ENCODE measurements around the gene SLC8B1.

SLC8B1 gene

DNA sequence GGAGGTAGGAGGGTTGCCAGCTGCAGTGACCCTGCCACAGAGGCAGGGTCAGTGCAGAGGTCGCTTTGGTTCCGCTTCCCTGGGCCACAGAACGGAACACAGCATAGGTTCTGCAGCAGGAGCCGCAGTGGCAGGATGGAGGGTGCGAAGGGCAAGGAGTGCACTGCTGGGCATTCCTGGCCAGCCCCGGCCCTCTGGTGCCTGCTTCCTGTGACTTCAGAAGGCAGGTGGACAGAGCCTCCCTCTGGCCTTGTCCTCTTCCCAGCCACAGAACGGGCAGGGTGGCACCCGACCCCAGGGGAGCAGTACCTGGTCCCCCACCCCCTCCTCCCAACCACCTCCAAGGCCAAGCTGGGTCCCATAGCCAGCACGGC is 37.7 kb downstream of the SLC8B1 start:
- no peaks in the 10 kb centered on the region for H3K9me3 ChIP-seq (ENCODE audit: control extremely low read depth in 1 of 5, control insufficient read depth in 4 of 5, insufficient read depth in 2 of 5, low read depth in 1 of 5, low read length in 4 of 5)
- ChIA-PET CTCF (interaction anchor here (1.0 to 1.3 kb wide), 2 partner anchors 10 to 72 kb away, joined by 3 read pairs; no protein-coding TSS in a partner anchor), POLR2A (no interaction called here)
- WGBS (ENCODE audit: insufficient coverage) = 95% methylated on average over 9 of the region's 9 CpGs
- H3K4me3 ChIP-seq (ENCODE audit: control insufficient read depth in 1 of 7, extremely low read depth in 1 of 7, insufficient read depth in 4 of 7, low read depth in 2 of 7, low read length in 6 of 7) = no peak overlapping the region
- DNase-seq = no peak
- H3K27ac ChIP-seq (ENCODE audit: insufficient read depth in 1 of 2, low read depth in 1 of 2, low read length in 2 of 2, poor library complexity in 1 of 2, severe bottlenecking in 2 of 2) = no peak overlapping the region
- H3K4me1 ChIP-seq (ENCODE audit: control extremely low read depth in 1 of 4, control insufficient read depth in 4 of 4, insufficient read depth in 4 of 4, low read length in 3 of 4) = peaks cover 0 to 2% (median under 1%) of the 10 kb centered on the region in 4 experiments
- peaks cover 0 to 66% (median 36%) of the 10 kb centered on the region in 4 experiments for H3K36me3 ChIP-seq (ENCODE audit: control insufficient read depth in 4 of 4, insufficient read depth in 4 of 4, low read length in 3 of 4)
- no peaks in the 10 kb centered on the region for H3K27me3 ChIP-seq (replicated peaks in 2 of 5; ENCODE audit: control insufficient read depth in 4 of 5, insufficient read depth in 5 of 5, low read length in 4 of 5)

- H3K4me1 ChIP-seq (ENCODE audit: control extremely low read depth in 1 of 4, control insufficient read depth in 4 of 4, insufficient read depth in 4 of 4, low read length in 3 of 4) = no peaks in the 10 kb centered on the region
- CTCF ChIA-PET = interaction anchor here (1.3 kb wide), 1 partner anchor 71 kb away, joined by 3 read pairs; no protein-coding TSS in a partner anchor
- POLR2A ChIA-PET = no interaction called here
- no peak for DNase-seq
- H3K27me3 ChIP-seq (replicated peaks in 2 of 5; ENCODE audit: control insufficient read depth in 4 of 5, insufficient read depth in 5 of 5, low read length in 4 of 5) = no peaks in the 10 kb centered on the region
- WGBS (ENCODE audit: insufficient coverage) = 96% methylated on average over 17 of the region's 23 CpGs
- no peak overlapping the region for H3K27ac ChIP-seq (ENCODE audit: insufficient read depth in 1 of 2, low read depth in 1 of 2, low read length in 2 of 2, poor library complexity in 1 of 2, severe bottlenecking in 2 of 2)
- no peaks in the 10 kb centered on the region for H3K9me3 ChIP-seq (ENCODE audit: control extremely low read depth in 1 of 5, control insufficient read depth in 4 of 5, insufficient read depth in 2 of 5, low read depth in 1 of 5, low read length in 4 of 5)
- peaks cover 0 to 66% (median 33%) of the 10 kb centered on the region in 4 experiments for H3K36me3 ChIP-seq (ENCODE audit: control insufficient read depth in 4 of 4, insufficient read depth in 4 of 4, low read length in 3 of 4)
- H3K4me3 ChIP-seq (ENCODE audit: control insufficient read depth in 1 of 7, extremely low read depth in 1 of 7, insufficient read depth in 4 of 7, low read depth in 2 of 7, low read length in 6 of 7) = no peak overlapping the region
These were observed 38.2 kb downstream of the SLC8B1 start for GRCh38 chr12:113296557-113297213.

GRCh38 chr12:113295886-113296556 is 38.9 kb downstream of the SLC8B1 start:
- no peak overlapping the region for H3K4me3 ChIP-seq (ENCODE audit: control insufficient read depth in 1 of 7, extremely low read depth in 1 of 7, insufficient read depth in 4 of 7, low read depth in 2 of 7, low read length in 6 of 7)
- no peaks in the 10 kb centered on the region for H3K9me3 ChIP-seq (ENCODE audit: control extremely low read depth in 1 of 5, control insufficient read depth in 4 of 5, insufficient read depth in 2 of 5, low read depth in 1 of 5, low read length in 4 of 5)
- no peaks in the 10 kb centered on the region for H3K4me1 ChIP-seq (ENCODE audit: control extremely low read depth in 1 of 4, control insufficient read depth in 4 of 4, insufficient read depth in 4 of 4, low read length in 3 of 4)
- 94% methylated on average over 13 of the region's 24 CpGs for WGBS (ENCODE audit: insufficient coverage)
- peaks cover 0 to 70% (median 33%) of the 10 kb centered on the region in 4 experiments for H3K36me3 ChIP-seq (ENCODE audit: control insufficient read depth in 4 of 4, insufficient read depth in 4 of 4, low read length in 3 of 4)
- no peak overlapping the region for H3K27ac ChIP-seq (ENCODE audit: insufficient read depth in 1 of 2, low read depth in 1 of 2, low read length in 2 of 2, poor library complexity in 1 of 2, severe bottlenecking in 2 of 2)
- ChIA-PET POLR2A (no interaction called here), CTCF (interaction anchor here (0.9 to 1.6 kb wide), 2 partner anchors 29 to 126 kb away, joined by 3 read pairs; partner anchors contain the start of gene SDSL)
- DNase-seq = no peak
- H3K27me3 ChIP-seq (replicated peaks in 2 of 5; ENCODE audit: control insufficient read depth in 4 of 5, insufficient read depth in 5 of 5, low read length in 4 of 5) = no peaks in the 10 kb centered on the region

- H3K4me3 ChIP-seq (ENCODE audit: control insufficient read depth in 1 of 7, extremely low read depth in 1 of 7, insufficient read depth in 4 of 7, low read depth in 2 of 7, low read length in 6 of 7) = no peak overlapping the region
- no peaks in the 10 kb centered on the region for H3K27me3 ChIP-seq (replicated peaks in 2 of 5; ENCODE audit: control insufficient read depth in 4 of 5, insufficient read depth in 5 of 5, low read length in 4 of 5)
- no peaks in the 10 kb centered on the region for H3K4me1 ChIP-seq (ENCODE audit: control extremely low read depth in 1 of 4, control insufficient read depth in 4 of 4, insufficient read depth in 4 of 4, low read length in 3 of 4)
- POLR2A ChIA-PET = no interaction called here
- 96% methylated on average over 9 of the region's 10 CpGs for WGBS (ENCODE audit: insufficient coverage)
- CTCF ChIA-PET = interaction anchor here (1.0 to 1.2 kb wide), 2 partner anchors 28 to 60 kb away, joined by 4 read pairs; no protein-coding TSS in a partner anchor
- H3K9me3 ChIP-seq (ENCODE audit: control extremely low read depth in 1 of 5, control insufficient read depth in 4 of 5, insufficient read depth in 2 of 5, low read depth in 1 of 5, low read length in 4 of 5) = no peaks in the 10 kb centered on the region
- H3K36me3 ChIP-seq (ENCODE audit: control insufficient read depth in 4 of 4, insufficient read depth in 4 of 4, low read length in 3 of 4) = peaks cover 0 to 67% (median 29%) of the 10 kb centered on the region in 4 experiments
- no peak overlapping the region for H3K27ac ChIP-seq (ENCODE audit: insufficient read depth in 1 of 2, low read depth in 1 of 2, low read length in 2 of 2, poor library complexity in 1 of 2, severe bottlenecking in 2 of 2)
- DNase-seq = no peak
These were observed 41.8 kb downstream of the SLC8B1 start for GRCh38 chr12:113293100-113293499.

- DNase-seq = no peak
- Histone ChIP-seq H3K27me3 (replicated peaks in 2 of 5; ENCODE audit: control insufficient read depth in 4 of 5, insufficient read depth in 5 of 5, low read length in 4 of 5) (no peaks in the 10 kb centered on the region), H3K9me3 (ENCODE audit: control extremely low read depth in 1 of 5, control insufficient read depth in 4 of 5, insufficient read depth in 2 of 5, low read depth in 1 of 5, low read length in 4 of 5) (no peaks in the 10 kb centered on the region), H3K4me1 (ENCODE audit: control extremely low read depth in 1 of 4, control insufficient read depth in 4 of 4, insufficient read depth in 4 of 4, low read length in 3 of 4) (no peaks in the 10 kb centered on the region), H3K4me3 (ENCODE audit: control insufficient read depth in 1 of 7, extremely low read depth in 1 of 7, insufficient read depth in 4 of 7, low read depth in 2 of 7, low read length in 6 of 7) (no peak overlapping the region), H3K36me3 (ENCODE audit: control insufficient read depth in 4 of 4, insufficient read depth in 4 of 4, low read length in 3 of 4) (peaks cover 0 to 62% (median 26%) of the 10 kb centered on the region in 4 experiments), H3K27ac (ENCODE audit: insufficient read depth in 1 of 2, low read depth in 1 of 2, low read length in 2 of 2, poor library complexity in 1 of 2, severe bottlenecking in 2 of 2) (no peak overlapping the region)
- WGBS (ENCODE audit: insufficient coverage) = 90% methylated on average over 6 of the region's 7 CpGs
- CTCF ChIA-PET = interaction anchor here (1.0 to 1.2 kb wide), 3 partner anchors 10 to 60 kb away, joined by 3 to 4 read pairs (median 4); no protein-coding TSS in a partner anchor
- POLR2A ChIA-PET = interaction anchor here (0.6 kb wide), 1 partner anchor 118 kb away, joined by 3 read pairs; no protein-coding TSS in a partner anchor
These were observed 42.4 kb downstream of the SLC8B1 start for GRCh38 chr12:113292547-113292946.

DNA sequence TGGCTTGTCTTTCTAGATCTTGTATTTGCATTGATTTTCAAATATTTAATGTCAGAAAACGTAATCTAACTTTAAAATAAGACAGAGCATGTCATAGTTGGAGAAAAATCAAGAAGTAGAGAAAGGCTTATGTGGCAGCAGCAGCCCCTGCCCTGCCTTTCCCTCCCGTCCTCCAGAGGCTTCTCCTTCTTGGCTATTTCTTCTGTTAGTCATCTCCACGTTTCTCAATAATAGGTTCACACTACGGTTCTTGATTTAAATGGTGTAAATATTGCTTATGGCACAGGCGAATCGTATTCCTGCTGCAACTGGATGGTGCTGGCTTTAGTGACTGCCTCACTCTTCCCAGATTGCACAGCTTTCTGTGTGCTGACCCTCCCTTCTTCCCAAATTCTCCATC is 42.8 kb downstream of the SLC8B1 start:
- no peaks in the 10 kb centered on the region for H3K4me1 ChIP-seq (ENCODE audit: control extremely low read depth in 1 of 4, control insufficient read depth in 4 of 4, insufficient read depth in 4 of 4, low read length in 3 of 4)
- H3K27me3 ChIP-seq (replicated peaks in 2 of 5; ENCODE audit: control insufficient read depth in 4 of 5, insufficient read depth in 5 of 5, low read length in 4 of 5) = no peaks in the 10 kb centered on the region
- H3K36me3 ChIP-seq (ENCODE audit: control insufficient read depth in 4 of 4, insufficient read depth in 4 of 4, low read length in 3 of 4) = peaks cover 0 to 60% (median 24%) of the 10 kb centered on the region in 4 experiments
- H3K27ac ChIP-seq (ENCODE audit: insufficient read depth in 1 of 2, low read depth in 1 of 2, low read length in 2 of 2, poor library complexity in 1 of 2, severe bottlenecking in 2 of 2) = no peak overlapping the region
- WGBS (ENCODE audit: insufficient coverage) = 100% methylated on average over 3 of the region's 6 CpGs
- POLR2A ChIA-PET = interaction anchor here (0.6 kb wide), 1 partner anchor 118 kb away, joined by 3 read pairs; no protein-coding TSS in a partner anchor
- H3K4me3 ChIP-seq (ENCODE audit: control insufficient read depth in 1 of 7, extremely low read depth in 1 of 7, insufficient read depth in 4 of 7, low read depth in 2 of 7, low read length in 6 of 7) = no peak overlapping the region
- CTCF ChIA-PET = interaction anchor here (1.0 kb wide), 2 partner anchors 10 to 59 kb away, joined by 3 to 4 read pairs; no protein-coding TSS in a partner anchor
- no peak for DNase-seq
- no peaks in the 10 kb centered on the region for H3K9me3 ChIP-seq (ENCODE audit: control extremely low read depth in 1 of 5, control insufficient read depth in 4 of 5, insufficient read depth in 2 of 5, low read depth in 1 of 5, low read length in 4 of 5)

DNA sequence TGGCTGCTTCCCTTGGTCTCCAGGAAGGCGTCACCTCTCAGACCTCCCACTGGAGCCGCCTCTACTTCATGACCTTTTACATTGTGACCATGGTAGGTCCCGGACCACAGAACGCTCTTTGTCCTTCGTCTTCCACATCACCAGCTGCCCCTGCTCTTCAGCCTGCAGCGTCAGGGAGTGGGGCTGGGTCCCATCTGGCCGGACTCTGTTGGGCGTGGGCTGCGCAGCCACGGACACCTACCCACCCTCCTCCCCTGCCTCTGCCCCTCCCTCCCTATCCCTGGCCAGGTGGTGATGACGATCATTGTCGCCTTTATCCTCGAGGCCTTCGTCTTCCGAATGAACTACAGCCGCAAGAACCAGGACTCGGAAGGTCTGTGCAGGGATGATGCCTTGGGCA is 43.3 kb downstream of the SLC8B1 start:
- WGBS (ENCODE audit: insufficient coverage) = 97% methylated on average over 16 of the region's 17 CpGs
- Histone ChIP-seq H3K4me1 (ENCODE audit: control extremely low read depth in 1 of 4, control insufficient read depth in 4 of 4, insufficient read depth in 4 of 4, low read length in 3 of 4) (peaks cover 0 to 4% (median 0%) of the 10 kb centered on the region in 4 experiments), H3K36me3 (ENCODE audit: control insufficient read depth in 4 of 4, insufficient read depth in 4 of 4, low read length in 3 of 4) (peaks cover 0 to 55% (median 21%) of the 10 kb centered on the region in 4 experiments), H3K27ac (ENCODE audit: insufficient read depth in 1 of 2, low read depth in 1 of 2, low read length in 2 of 2, poor library complexity in 1 of 2, severe bottlenecking in 2 of 2) (no peak overlapping the region), H3K9me3 (ENCODE audit: control extremely low read depth in 1 of 5, control insufficient read depth in 4 of 5, insufficient read depth in 2 of 5, low read depth in 1 of 5, low read length in 4 of 5) (no peaks in the 10 kb centered on the region), H3K4me3 (ENCODE audit: control insufficient read depth in 1 of 7, extremely low read depth in 1 of 7, insufficient read depth in 4 of 7, low read depth in 2 of 7, low read length in 6 of 7) (no peak overlapping the region), H3K27me3 (replicated peaks in 2 of 5; ENCODE audit: control insufficient read depth in 4 of 5, insufficient read depth in 5 of 5, low read length in 4 of 5) (no peaks in the 10 kb centered on the region)
- ChIA-PET POLR2A (interaction anchor here (0.6 kb wide), 1 partner anchor 117 kb away, joined by 3 read pairs; no protein-coding TSS in a partner anchor), CTCF (interaction anchor here (1.0 kb wide), 1 partner anchor 11 kb away, joined by 3 read pairs; no protein-coding TSS in a partner anchor)
- DNase-seq = no peak
